HepG2 (cell line): ENCODE data around the gene NCOA7. TPM values are rescaled to one million over a fixed set of nuclear protein-coding genes. Genes with fewer than 3 reads are reported as not detected.

Experiments used
- ATF5 ChIP-seq: sonication (generic); formaldehyde crosslinking; IDR thresholded peaks from 2 replicates; pipeline ENCODE4 v1.4.0; 2020; ENCODE audit warnings: mild to moderate bottlenecking, low read depth, missing genetic modification reagents
- BCL3 ChIP-seq: sonication (generic); formaldehyde crosslinking; IDR thresholded peaks from 2 replicates; pipeline ENCODE4 v1.5.1; 2020; ENCODE audit warnings: mild to moderate bottlenecking, missing genetic modification reagents, moderate library complexity
- CEBPG ChIP-seq: IDR thresholded peaks from 2 replicates; pipeline ENCODE4 v1.6.1; 2016
- CSRNP2 ChIP-seq: sonication (generic); formaldehyde crosslinking; conservative IDR thresholded peaks from 2 replicates; pipeline ENCODE4 v1.8.0; 2022; ENCODE audit warnings: low read depth, missing genetic modification reagents
- HNRNPH1 ChIP-seq: fragments of 200-400 bp; formaldehyde crosslinking; optimal IDR thresholded peaks from 2 replicates; pipeline ENCODE3; 2017; ENCODE audit warnings: mild to moderate bottlenecking, low read depth, low read length
- HNRNPK ChIP-seq: fragments of 200-400 bp; formaldehyde crosslinking; IDR thresholded peaks from 2 replicates; pipeline ENCODE4 v1.6.1; 2018; ENCODE audit warnings: low read length, low read depth, moderate library complexity, mild to moderate bottlenecking; ENCODE audit not compliant: poor library complexity, severe bottlenecking
- HOXA7 ChIP-seq: sonication (generic); formaldehyde crosslinking; IDR thresholded peaks from 2 replicates; pipeline ENCODE4 v1.8.1; 2022; ENCODE audit warnings: mild to moderate bottlenecking, missing genetic modification reagents, moderate library complexity
- JUND ChIP-seq: sonication (generic); formaldehyde crosslinking; IDR thresholded peaks from 2 replicates; pipeline ENCODE4 v1.8.0; 2022; ENCODE audit warnings: mild to moderate bottlenecking, missing genetic modification reagents
- MAFF ChIP-seq: IDR thresholded peaks from 2 replicates; pipeline ENCODE4 v1.6.1; 2011; ENCODE audit warnings: low read depth, low read length, improper control_type of control experiment
- MEIS1 ChIP-seq: sonication (generic); formaldehyde crosslinking; IDR thresholded peaks from 2 replicates; pipeline ENCODE4 v1.9.0; 2021; ENCODE audit warnings: mild to moderate bottlenecking, missing genetic modification reagents, moderate library complexity, borderline replicate concordance
- PRDM4 ChIP-seq: sonication (generic); formaldehyde crosslinking; IDR thresholded peaks from 2 replicates; pipeline ENCODE4 v1.9.0; 2021; ENCODE audit warnings: missing genetic modification reagents, borderline replicate concordance
- RXRA ChIP-seq: sonication (generic); formaldehyde crosslinking; IDR thresholded peaks from 2 replicates; pipeline ENCODE4 v1.5.1; 2020; ENCODE audit warnings: missing genetic modification reagents
- SAP130 ChIP-seq: IDR thresholded peaks from 2 replicates; pipeline ENCODE4 v1.6.1; 2016; ENCODE audit warnings: low read depth
- SKI ChIP-seq: fragments of 450-650 bp; IDR thresholded peaks from one replicate; pipeline ENCODE4 v1.6.1; 2018; ENCODE audit warnings: mild to moderate bottlenecking; ENCODE audit not compliant: partially characterized antibody
- SUZ12 ChIP-seq: fragments of 150-350 bp; IDR thresholded peaks from 2 replicates; pipeline ENCODE4 v1.6.1; 2014; ENCODE audit warnings: low read depth, low read length
- TFE3 ChIP-seq: IDR thresholded peaks from 2 replicates; pipeline ENCODE4 v1.6.1; 2016
- ZBTB39 ChIP-seq: sonication (generic); formaldehyde crosslinking; IDR thresholded peaks from 2 replicates; pipeline ENCODE4 v1.5.0; 2020; ENCODE audit warnings: missing genetic modification reagents
- ZFP1 ChIP-seq: IDR thresholded peaks from 2 replicates; pipeline ENCODE4 v1.6.1; 2016
- ZNF253 ChIP-seq: sonication (generic); formaldehyde crosslinking; IDR thresholded peaks from 2 replicates; pipeline ENCODE4 v1.8.0; 2022; ENCODE audit warnings: mild to moderate bottlenecking, missing genetic modification reagents, borderline replicate concordance
- ZNF616 ChIP-seq: sonication (generic); formaldehyde crosslinking; IDR thresholded peaks from 2 replicates; pipeline ENCODE4 v1.5.0; 2020; ENCODE audit warnings: low read depth, mild to moderate bottlenecking, missing genetic modification reagents
- ZZZ3 ChIP-seq: sonication (generic); formaldehyde crosslinking; IDR thresholded peaks from 2 replicates; pipeline ENCODE4 v1.4.0; 2020; ENCODE audit warnings: missing genetic modification reagents, mild to moderate bottlenecking, borderline replicate concordance
- polyA plus RNA-seq, 8 experiments: library from polyadenylated mRNA; depleted of rRNA in 3 of 8; stranded (reverse) in 7 of 8; unstranded in 1 of 8; fragments of >200 nt; fragmentation: Illumina TruSeq in 4 of 8; extraction: Trizol in 4 of 8; gene quantifications; 2 replicates each; pipeline versions ENCODE4 v1.2.1 to v1.2.3, GENCODE V29; 2011 to 2016; ENCODE audit warnings: low read depth in 4 of 8, missing spikeins in 1 of 8, mixed read lengths in 1 of 8; ENCODE audit not compliant: insufficient read depth in 1 of 8
- total RNA-seq, 5 experiments: library from RNA; depleted of rRNA; stranded (reverse); fragments of >200 nt; fragmentation: Illumina TruSeq; extraction: Trizol; gene quantifications; 2 replicates each; pipeline ENCODE4 v1.2.3, GENCODE V29; 2016; ENCODE audit warnings: low read depth in 1 of 5

NCOA7 gene
- total and polyA plus RNA-seq, 2 of the 13 experiments (the other 11 are each of a cell fraction or from before 2014, with no cell fraction given) = 13.6 to 20.8 TPM

- TF ChIP-seq HNRNPH1 (no peak), RXRA (CRISPR knock-in tag) (no peak), CEBPG (peak; percentile 92), JUND (CRISPR knock-in tag) (no peak), MEIS1 (no peak), ZBTB39 (CRISPR knock-in tag) (no peak), SUZ12 (no peak), ZNF616 (CRISPR knock-in tag) (no peak), CSRNP2 (CRISPR knock-in tag) (no peak), HNRNPK (no peak), SAP130 (CRISPR knock-in tag) (peak; percentile 71), ZZZ3 (CRISPR knock-in tag) (no peak), ZFP1 (CRISPR knock-in tag) (no peak), BCL3 (CRISPR knock-in tag) (no peak), PRDM4 (CRISPR knock-in tag) (no peak), SKI (peak; percentile 10), ZNF253 (CRISPR knock-in tag) (no peak), ATF5 (CRISPR knock-in tag) (no peak), TFE3 (CRISPR knock-in tag) (no peak), HOXA7 (CRISPR knock-in tag) (no peak), MAFF (no peak)
Observed at GRCh38 chr6:125945378-125946141, 154.8 kb downstream of the NCOA7 start (continued).
